Neuronal stem cell (in vitro differentiated cells): ENCODE results near the gene TMEM86B.
A peak's percentile ranks its signal among the peaks of the same experiment; 100 is the strongest.

ENCODE experiments used
- DNase-seq: peaks from one replicate; pipeline ENCODE4 v3.0.0-alpha.2; 2013; ENCODE audit warnings: low spot score
- H2AFZ ChIP-seq: one replicate; pipeline ENCODE4 v1.6.1; 2013; ENCODE audit warnings: mild to moderate bottlenecking, low read length, inconsistent platforms
- H2AK5ac ChIP-seq: 2 replicates; pipeline ENCODE4 v1.6.1; 2013; ENCODE audit warnings: low read depth, mild to moderate bottlenecking, inconsistent platforms, low read length, moderate library complexity, mixed read lengths
- H2BK120ac ChIP-seq: 2 replicates; pipeline ENCODE4 v1.6.1; 2013; ENCODE audit warnings: low read depth, mild to moderate bottlenecking, inconsistent platforms, low read length, moderate library complexity, mixed read lengths
- H2BK12ac ChIP-seq: one replicate; pipeline ENCODE4 v1.6.1; 2013; ENCODE audit warnings: low read length, inconsistent platforms
- H2BK15ac ChIP-seq: 2 replicates; pipeline ENCODE4 v1.6.1; 2013; ENCODE audit warnings: mild to moderate bottlenecking, low read length, inconsistent platforms, mixed read lengths
- H2BK5ac ChIP-seq: one replicate; pipeline ENCODE4 v1.6.1; 2013; ENCODE audit warnings: inconsistent platforms, mild to moderate bottlenecking, low read length, moderate library complexity
- H3K14ac ChIP-seq: one replicate; pipeline ENCODE4 v1.6.1; 2013; ENCODE audit warnings: low read length, inconsistent platforms
- H3K18ac ChIP-seq: 2 replicates; pipeline ENCODE4 v1.6.1; 2013; ENCODE audit warnings: low read length, inconsistent platforms
- H3K23ac ChIP-seq: 2 replicates; pipeline ENCODE4 v1.6.1; 2013; ENCODE audit warnings: low read depth, mild to moderate bottlenecking, mixed read lengths, low read length, inconsistent platforms; ENCODE audit not compliant: poor library complexity
- H3K27ac ChIP-seq: replicated peaks from 3 replicates; pipeline ENCODE4 v1.5.1; 2013; ENCODE audit warnings: low read length, inconsistent platforms
- H3K27me3 ChIP-seq, 3 experiments: 2 replicates each; pipeline ENCODE4 v1.6.1; 2013; ENCODE audit warnings: low read length in 3 of 3, mild to moderate bottlenecking in 2 of 3, inconsistent platforms in 1 of 3, low read depth in 1 of 3, mixed read lengths in 1 of 3, moderate library complexity in 1 of 3; ENCODE audit not compliant: control insufficient read depth in 3 of 3, insufficient read depth in 3 of 3
- H3K36me3 ChIP-seq, 2 donors: replicated peaks in 1 of 2; 2 replicates each; pipeline ENCODE4 v1.6.1; 2013; ENCODE audit warnings: low read length in 2 of 2; ENCODE audit not compliant: control insufficient read depth in 2 of 2, insufficient read depth in 2 of 2
- H3K4ac ChIP-seq: 2 replicates; pipeline ENCODE4 v1.6.1; 2013; ENCODE audit warnings: inconsistent platforms, mild to moderate bottlenecking, low read length, moderate library complexity
- H3K4me1 ChIP-seq, 2 donors: 1 replicate in 1 of 2; 2 replicates in 1 of 2; pipeline ENCODE4 v1.6.1; 2013; ENCODE audit warnings: low read length in 2 of 2, low read depth in 1 of 2; ENCODE audit not compliant: control insufficient read depth in 2 of 2, insufficient read depth in 1 of 2
- H3K4me2 ChIP-seq: one replicate; pipeline ENCODE4 v1.6.1; 2013; ENCODE audit warnings: mild to moderate bottlenecking, low read length, inconsistent platforms; ENCODE audit not compliant: insufficient read depth, poor library complexity, severe bottlenecking
- H3K4me3 ChIP-seq, 2 donors: 2 replicates each; pipeline ENCODE4 v1.5.1; 2013; ENCODE audit warnings: low read length in 2 of 2, mild to moderate bottlenecking in 2 of 2, inconsistent platforms in 1 of 2, moderate library complexity in 1 of 2
- H3K79me1 ChIP-seq: one replicate; pipeline ENCODE4 v1.6.1; 2013; ENCODE audit warnings: low read depth, mild to moderate bottlenecking, inconsistent platforms, low read length, moderate library complexity
- H3K9ac ChIP-seq: one replicate; pipeline ENCODE4 v1.6.1; 2013; ENCODE audit warnings: mild to moderate bottlenecking, low read depth, low read length, inconsistent platforms; ENCODE audit not compliant: poor library complexity
- H3K9me3 ChIP-seq, 2 donors: replicated peaks in 1 of 2; 2 replicates each; pipeline versions ENCODE3 to v1.6.1; 2013; ENCODE audit warnings: low read length in 2 of 2, mild to moderate bottlenecking in 2 of 2, inconsistent platforms in 1 of 2, low read depth in 1 of 2, mixed read lengths in 1 of 2, moderate library complexity in 1 of 2; ENCODE audit not compliant: control insufficient read depth in 2 of 2, insufficient read depth in 1 of 2
- H4K8ac ChIP-seq: one replicate; pipeline ENCODE4 v1.6.1; 2013; ENCODE audit warnings: low read depth, mild to moderate bottlenecking, inconsistent platforms, low read length, moderate library complexity
- H4K91ac ChIP-seq: one replicate; pipeline ENCODE4 v1.6.1; 2013; ENCODE audit warnings: low read length, low read depth, mild to moderate bottlenecking, inconsistent platforms; ENCODE audit not compliant: poor library complexity
- WGBS, 2 donors: extraction: QIAGEN DNeasy Blood & Tissue Kit; methylation state at CpG; one replicate each; pipeline ENCODE4 v1.1.7; 2013; ENCODE audit warnings: missing lambda C conversion rate in 2 of 2, mixed read lengths in 1 of 2; ENCODE audit not compliant: insufficient read length in 2 of 2, insufficient replicate concordance in 1 of 2; ENCODE audit errors: extremely low coverage in 2 of 2; 5-methylcytosine and 5-hydroxymethylcytosine counted together

The TMEM86B gene

DNA sequence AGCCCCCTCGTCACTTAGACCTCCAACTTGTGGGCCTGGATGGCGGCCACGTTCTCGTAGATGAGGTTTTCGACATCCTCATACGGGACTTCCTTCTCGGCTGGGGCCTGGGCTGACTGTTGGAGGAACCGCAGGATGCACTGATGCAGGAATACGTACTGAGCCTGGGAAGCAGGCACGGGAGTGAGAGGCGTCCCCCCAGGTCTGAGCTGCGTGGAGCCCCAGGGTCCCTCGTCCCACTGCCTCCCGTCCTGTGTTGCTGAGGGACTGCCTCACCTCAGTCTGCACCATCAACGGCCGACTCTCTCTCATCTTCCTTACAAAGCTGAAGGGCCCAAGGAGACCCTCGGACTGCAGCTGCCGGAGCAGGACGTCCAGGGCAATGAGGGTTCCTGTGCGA is 46.8 kb downstream of the TMEM86B start:
- no peak overlapping the region for H2BK15ac ChIP-seq
- no peak overlapping the region for H2BK120ac ChIP-seq
- no peaks in the 10 kb centered on the region for H3K79me1 ChIP-seq
- no peak overlapping the region for H2AFZ ChIP-seq
- no peak overlapping the region for H3K4me2 ChIP-seq
- no peak overlapping the region for H3K4me3 ChIP-seq
- WGBS, 2 donors = no CpG with 5 or more reads among the region's 20 CpGs
- H3K9ac ChIP-seq = peak overlapping the region; percentile 21
- H2AK5ac ChIP-seq = no peak overlapping the region
- no peak overlapping the region for H3K18ac ChIP-seq
- peaks cover 0 to 39% (median 29%) of the 10 kb centered on the region in 3 experiments for H3K27me3 ChIP-seq
- peaks cover 6 to 9% of the 10 kb centered on the region in 2 donors for H3K4me1 ChIP-seq
- DNase-seq = no peak
- H3K14ac ChIP-seq = no peak overlapping the region
- H3K27ac ChIP-seq = no peak overlapping the region
- H3K36me3 ChIP-seq = no peaks in the 10 kb centered on the region
- H3K23ac ChIP-seq = no peak overlapping the region
- H4K8ac ChIP-seq = no peak overlapping the region
- no peak overlapping the region for H2BK12ac ChIP-seq
- H4K91ac ChIP-seq = no peak overlapping the region
- H3K4ac ChIP-seq = no peak overlapping the region
- H3K9me3 ChIP-seq = no peaks in the 10 kb centered on the region
- H2BK5ac ChIP-seq = no peak overlapping the region

DNA sequence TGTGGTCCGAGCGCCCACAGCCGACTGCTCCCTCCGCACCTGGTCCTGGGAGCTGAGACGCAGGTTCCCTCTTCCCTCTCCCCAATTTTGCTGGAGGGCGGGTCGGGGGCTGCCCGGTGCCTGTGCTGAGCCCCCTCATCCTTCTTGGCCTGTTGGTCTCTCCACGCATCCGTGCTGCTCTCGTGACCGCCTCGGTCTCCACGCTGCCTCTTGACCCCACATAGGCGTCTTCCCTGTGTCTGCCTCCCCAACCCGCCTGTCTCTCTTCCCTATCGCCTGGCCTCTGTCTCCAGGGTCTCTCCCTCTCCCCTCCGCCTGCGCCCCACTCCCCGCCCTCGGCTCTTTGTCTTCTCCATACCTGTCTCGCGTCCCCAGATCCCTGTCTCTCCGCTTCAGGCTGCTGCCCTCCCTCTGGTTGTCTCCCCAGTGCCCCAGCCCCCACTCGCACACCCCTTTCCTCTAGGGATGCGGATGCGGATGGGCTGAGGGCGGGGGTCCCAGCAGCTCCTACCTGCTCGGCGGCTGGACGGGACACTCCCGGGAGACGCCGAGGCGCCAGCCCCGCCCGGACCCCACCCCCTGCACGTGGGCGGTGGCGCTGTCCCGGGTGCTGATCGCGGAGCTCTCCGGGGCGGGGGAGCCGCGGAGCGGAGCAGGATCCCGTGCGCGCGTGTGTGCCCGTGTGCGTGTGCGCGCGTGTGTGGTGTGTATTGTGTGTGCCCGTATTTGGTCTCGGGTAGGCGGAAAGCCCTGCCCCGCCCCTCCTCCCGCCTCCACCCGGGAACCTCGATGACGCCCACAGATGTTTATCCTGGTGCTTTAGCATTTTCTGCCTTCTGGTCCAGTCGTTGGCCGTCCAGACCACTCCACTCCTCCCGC is 48.7 kb downstream of the TMEM86B start, which contains the start of gene SYT5:
TSS of gene SYT5 (minus strand) at position 684 of the 879 bp plus-strand sequence. CDS start 1,248 bp downstream, outside the sequence.
- Histone ChIP-seq H2AK5ac (peak within 1 kb of the TSS; percentile 72), H3K18ac (peak within 1 kb of the TSS; percentile 94), H3K27ac (no peak within 1 kb of the TSS), H3K4me3 (peak within 1 kb of the TSS; percentile 46 to 81), H3K79me1 (no peaks in the 10 kb centered on the region), H3K4me1 (peaks cover 6 to 9% of the 10 kb centered on the region in 2 donors), H3K14ac (peak within 1 kb of the TSS; percentile 4), H2BK12ac (peak within 1 kb of the TSS; percentile 41), H2BK15ac (peak within 1 kb of the TSS; percentile 25), H3K36me3 (no peaks in the 10 kb centered on the region), H3K9me3 (peaks cover 0 to 2% of the 10 kb centered on the region in 2 donors), H3K23ac (peak within 1 kb of the TSS; percentile 60), H4K91ac (no peak within 1 kb of the TSS), H2AFZ (peak within 1 kb of the TSS; percentile 94), H3K4me2 (peak within 1 kb of the TSS; percentile 98), H2BK5ac (peak within 1 kb of the TSS; percentile 39), H3K9ac (peak within 1 kb of the TSS; percentile 37), H3K4ac (no peak within 1 kb of the TSS), H2BK120ac (peak within 1 kb of the TSS; percentile 72), H3K27me3 (peaks cover 0 to 46% (median 28%) of the 10 kb centered on the region in 3 experiments), H4K8ac (no peak within 1 kb of the TSS)
- WGBS, 2 donors = no CpG with 5 or more reads among the region's 68 CpGs
- DNase-seq = peak; percentile 58

DNA sequence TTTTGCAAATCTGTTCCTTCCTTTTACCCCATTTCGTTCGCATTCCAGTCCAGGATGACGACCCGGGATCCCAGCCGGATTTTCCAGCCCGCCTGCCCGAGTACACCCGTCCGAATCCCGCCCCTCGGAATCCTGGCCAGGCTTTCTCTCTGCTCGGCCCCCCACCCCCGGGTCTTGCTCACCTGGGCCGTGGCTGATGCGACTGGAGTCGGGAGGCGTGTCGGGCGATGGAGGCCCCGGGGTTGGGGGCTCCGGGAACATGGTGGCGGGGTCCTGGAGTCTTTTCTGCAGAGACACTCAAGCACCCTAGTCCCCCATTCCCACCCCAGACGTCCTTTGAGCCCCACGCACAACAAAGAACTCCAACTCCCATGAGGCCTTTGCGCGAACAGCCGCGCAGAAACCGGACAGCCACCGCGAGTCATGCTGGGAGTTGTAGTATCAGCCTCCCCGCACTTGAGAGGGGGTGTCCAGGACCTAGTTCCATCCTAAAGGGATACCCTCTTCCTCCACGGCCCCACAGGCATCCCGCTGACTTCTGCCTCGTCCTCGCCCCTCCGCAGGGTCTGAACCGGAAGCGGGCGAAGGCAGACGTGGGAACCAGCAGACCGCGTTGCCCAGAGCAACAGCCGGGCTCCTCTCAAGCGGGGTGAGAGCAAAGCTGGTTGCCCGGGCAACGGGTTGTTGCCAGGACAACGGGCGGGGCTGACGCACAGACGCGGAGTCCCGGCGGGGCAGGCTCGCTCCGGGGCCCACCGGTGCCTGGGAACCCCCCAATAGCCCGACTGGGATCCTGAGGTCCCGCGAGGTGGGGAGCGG is 49.6 kb downstream of the TMEM86B start:
- Histone ChIP-seq H2AK5ac (peak overlapping the region; percentile 72), H2BK120ac (no peak overlapping the region), H2BK15ac (peak overlapping the region; percentile 25), H3K36me3 (no peaks in the 10 kb centered on the region), H3K9me3 (peaks cover 3 to 5% of the 10 kb centered on the region in 2 donors), H3K4ac (no peak overlapping the region), H2BK5ac (no peak overlapping the region), H3K4me2 (peak overlapping the region; percentile 98), H3K9ac (peak overlapping the region; percentile 37), H3K79me1 (no peaks in the 10 kb centered on the region), H3K14ac (peak overlapping the region; percentile 4), H3K23ac (peak overlapping the region; percentile 34), H4K91ac (no peak overlapping the region), H3K4me1 (peaks cover 8 to 9% of the 10 kb centered on the region in 2 donors), H4K8ac (no peak overlapping the region), H3K4me3 (peak overlapping the region; percentile 46 to 81), H2AFZ (peak overlapping the region; percentile 94), H3K27me3 (peaks cover 0 to 51% (median 26%) of the 10 kb centered on the region in 3 experiments), H3K27ac (no peak overlapping the region), H2BK12ac (no peak overlapping the region), H3K18ac (peak overlapping the region; percentile 94)
- DNase-seq = peak; percentile 87
- no CpG with 5 or more reads among the region's 61 CpGs for WGBS, 2 donors
